Measurements from ENCODE around the gene NXPE4.

NXPE4 gene

DNA sequence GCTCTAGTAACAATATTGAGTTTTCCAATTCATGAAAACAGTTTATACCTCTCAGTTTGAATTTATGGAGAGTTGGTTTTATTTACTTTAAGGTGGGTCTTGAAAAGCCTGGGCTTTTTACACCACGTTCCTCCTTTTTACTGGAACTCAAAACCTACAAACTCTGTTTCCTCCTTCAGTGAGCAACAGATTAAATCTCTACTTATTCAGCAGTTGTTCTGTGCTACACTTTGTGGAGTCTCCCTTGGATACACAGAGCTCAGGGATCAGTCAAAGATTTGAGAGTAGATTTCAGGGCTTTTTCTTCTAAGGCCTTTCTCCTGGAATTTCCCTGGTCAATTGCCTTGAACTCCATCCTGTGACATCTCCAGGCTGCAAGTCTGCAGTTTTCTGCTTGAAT lies 39.5 kb downstream of the NXPE4 start:
- no peak for DNase-seq

DNA sequence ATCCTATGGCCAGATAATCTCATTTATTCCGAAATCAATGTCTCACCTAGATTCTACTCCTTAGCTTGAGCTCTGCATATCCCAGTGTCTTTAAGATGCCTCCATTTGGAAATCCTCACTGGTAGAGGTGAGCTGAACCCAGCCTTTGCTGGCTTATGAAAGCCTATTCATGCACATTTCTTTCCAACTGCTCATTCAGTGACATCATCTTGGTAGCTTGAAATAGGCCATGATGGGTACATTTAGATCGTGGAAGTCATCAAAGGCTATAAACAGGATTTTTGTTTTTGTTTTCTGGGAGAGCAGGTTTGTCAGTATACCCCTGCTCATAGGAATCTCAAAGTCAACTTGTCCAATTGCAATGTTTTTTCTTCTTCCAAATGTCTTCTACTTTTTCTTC lies 41.9 kb downstream of the NXPE4 start:
- DNase-seq: no peak

DNA sequence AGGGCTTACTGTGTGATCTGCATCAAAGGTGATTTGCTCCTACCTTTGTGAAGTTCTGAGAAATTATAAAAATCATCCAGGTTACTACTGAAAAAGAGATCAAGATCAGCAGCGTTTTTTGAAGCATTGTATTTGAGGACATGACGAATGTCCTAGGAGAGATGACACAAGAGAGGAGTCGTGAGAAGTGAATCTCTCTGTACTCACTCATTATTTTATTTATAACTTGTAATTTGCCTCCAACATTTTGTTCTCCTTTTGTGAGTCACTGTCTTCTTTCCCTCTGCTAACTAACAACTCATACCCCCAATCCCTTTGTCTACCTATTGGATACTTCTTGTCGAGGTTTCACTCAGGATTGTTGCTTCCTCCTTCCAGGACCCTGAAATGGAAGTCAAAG lies 44.5 kb downstream of the NXPE4 start:
- no peak for DNase-seq

DNA sequence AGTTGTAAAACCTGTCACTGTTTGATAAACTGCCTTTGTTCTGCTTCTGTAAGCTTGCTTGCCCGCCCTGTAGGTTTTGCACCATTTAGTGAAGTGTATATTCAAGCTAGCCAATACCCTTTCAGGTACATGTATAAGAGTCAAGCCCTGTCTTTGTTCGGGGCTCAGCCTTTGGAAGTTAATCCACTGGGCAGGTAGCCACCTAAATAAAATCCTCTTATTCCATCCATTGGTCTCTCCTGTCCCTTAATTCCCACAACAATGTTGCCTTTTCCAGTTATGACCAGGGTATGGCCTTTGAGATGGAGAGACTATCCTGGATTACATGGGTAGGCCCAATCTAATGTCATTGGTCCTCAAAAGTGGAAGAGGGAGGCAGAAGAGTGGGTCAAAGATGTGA lies 69.9 kb downstream of the NXPE4 start:
- no peak for DNase-seq

GRCh38 chr11:114524122-114524521 lies 71.5 kb downstream of the NXPE4 start:
- DNase-seq: no peak

DNA sequence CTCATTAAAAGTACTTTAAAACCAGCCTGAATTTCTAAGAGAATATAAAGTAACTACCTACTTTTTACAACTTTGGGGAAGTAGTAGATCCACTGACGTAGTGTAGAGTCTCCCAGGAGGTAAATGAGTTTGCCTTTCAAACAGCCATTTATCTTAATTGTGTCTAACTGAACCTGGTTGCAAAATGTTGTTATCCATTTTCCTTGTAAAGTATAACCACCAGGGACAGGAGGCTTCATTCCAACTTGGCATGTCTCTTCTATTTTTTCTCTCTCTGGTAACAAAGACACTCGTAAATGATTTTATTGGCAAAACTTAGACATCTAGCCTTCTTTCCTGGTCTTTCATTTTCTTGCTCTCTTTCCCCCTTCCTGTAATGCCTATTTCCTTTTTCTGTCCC lies 72.8 kb downstream of the NXPE4 start:
- DNase-seq: no peak

Data from NCI-H2029 (cell line).